Measurements from ENCODE around the gene NCS1. TPM values are rescaled to one million over a fixed set of nuclear protein-coding genes. Genes with fewer than 3 reads are reported as not detected.

Gene NCS1
- polyA plus RNA-seq, 4 donors, result 0.54 to 9.2 (median 3.0) TPM

GRCh38 chr9:130181678-130182380 is 9.6 kb downstream of the NCS1 start:
- WGBS, 3 donors, result 10 to 67% (median 50%) methylated on average over 25 to 33 of the region's 33 CpGs
- Histone ChIP-seq H3K9me3 (ENCODE audit: control insufficient read depth in 2 of 2, insufficient read depth in 1 of 2, low read depth in 1 of 2, low read length in 1 of 2) (no peaks in the 10 kb centered on the region), H3K27ac (ENCODE audit: low read depth in 1 of 3, low read length in 2 of 3) (no peak overlapping the region), H3K4me3 (ENCODE audit: low read depth in 1 of 3, low read length in 3 of 3) (no peak overlapping the region), H3K4me1 (ENCODE audit: control insufficient read depth in 3 of 3, insufficient read depth in 2 of 3, low read depth in 1 of 3, low read length in 2 of 3) (peaks cover 0 to 14% (median 0%) of the 10 kb centered on the region in 3 donors), H3K27me3 (ENCODE audit: control insufficient read depth in 3 of 3, insufficient read depth in 3 of 3, low read length in 3 of 3) (no peaks in the 10 kb centered on the region), H3K36me3 (ENCODE audit: control insufficient read depth in 3 of 3, insufficient read depth in 2 of 3, low read depth in 1 of 3, low read length in 3 of 3) (peaks cover 0 to 16% (median 0%) of the 10 kb centered on the region in 3 donors)
- DNase-seq (peak in 1 of 2 donors; percentile 88), FAIRE-seq (no peak)

DNA sequence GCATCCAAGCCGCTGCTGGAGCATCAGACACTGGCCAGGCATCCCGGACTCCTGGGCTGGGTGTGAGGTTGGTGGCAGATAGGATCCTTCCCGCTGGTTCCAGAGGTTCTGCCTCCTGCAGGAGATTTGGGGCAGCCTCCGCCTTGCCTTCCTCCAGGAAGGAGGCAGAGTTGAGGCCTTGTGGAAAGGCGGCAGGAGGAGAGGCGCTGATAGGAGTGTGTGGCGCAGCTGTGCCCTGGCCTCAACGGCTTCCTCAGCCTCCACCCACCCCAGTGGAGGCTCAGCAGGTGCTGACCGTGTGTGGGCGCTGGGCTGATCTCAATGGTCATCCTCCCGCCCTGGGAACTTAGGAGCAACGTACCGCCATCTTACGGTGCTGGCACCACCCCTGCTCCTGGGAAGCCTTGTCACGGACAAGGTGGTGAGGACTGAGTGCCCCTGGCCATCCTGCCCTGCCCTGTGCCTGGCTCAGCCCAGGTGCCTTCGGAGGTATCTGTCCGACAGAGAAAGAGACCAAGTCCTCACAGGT is 10.2 kb downstream of the NCS1 start:
- Histone ChIP-seq H3K4me3 (ENCODE audit: low read depth in 1 of 3, low read length in 3 of 3) (no peak overlapping the region), H3K27me3 (ENCODE audit: control insufficient read depth in 3 of 3, insufficient read depth in 3 of 3, low read length in 3 of 3) (no peaks in the 10 kb centered on the region), H3K9me3 (ENCODE audit: control insufficient read depth in 2 of 2, insufficient read depth in 1 of 2, low read depth in 1 of 2, low read length in 1 of 2) (no peaks in the 10 kb centered on the region), H3K27ac (ENCODE audit: low read depth in 1 of 3, low read length in 2 of 3) (no peak overlapping the region), H3K36me3 (ENCODE audit: control insufficient read depth in 3 of 3, insufficient read depth in 2 of 3, low read depth in 1 of 3, low read length in 3 of 3) (peaks cover 0 to 16% (median 0%) of the 10 kb centered on the region in 3 donors), H3K4me1 (ENCODE audit: control insufficient read depth in 3 of 3, insufficient read depth in 2 of 3, low read depth in 1 of 3, low read length in 2 of 3) (peaks cover 0 to 19% (median 0%) of the 10 kb centered on the region in 3 donors)
- FAIRE-seq (no peak), DNase-seq (no peak)
- 17 to 67% (median 44%) methylated on average over 16 to 17 of the region's 17 CpGs for WGBS, 3 donors

- DNase-seq (no peak), FAIRE-seq (no peak)
- Histone ChIP-seq H3K4me1 (ENCODE audit: control insufficient read depth in 3 of 3, insufficient read depth in 2 of 3, low read depth in 1 of 3, low read length in 2 of 3) (peaks cover 0 to 27% (median 0%) of the 10 kb centered on the region in 3 donors), H3K27ac (ENCODE audit: low read depth in 1 of 3, low read length in 2 of 3) (peak overlapping the region in 1 of 3 donors; percentile 51), H3K9me3 (ENCODE audit: control insufficient read depth in 2 of 2, insufficient read depth in 1 of 2, low read depth in 1 of 2, low read length in 1 of 2) (no peaks in the 10 kb centered on the region), H3K4me3 (ENCODE audit: low read depth in 1 of 3, low read length in 3 of 3) (no peak overlapping the region), H3K27me3 (ENCODE audit: control insufficient read depth in 3 of 3, insufficient read depth in 3 of 3, low read length in 3 of 3) (no peaks in the 10 kb centered on the region), H3K36me3 (ENCODE audit: control insufficient read depth in 3 of 3, insufficient read depth in 2 of 3, low read depth in 1 of 3, low read length in 3 of 3) (peaks cover 0 to 12% (median 0%) of the 10 kb centered on the region in 3 donors)
- WGBS, 3 donors, result 29 to 39% (median 35%) methylated on average over 7 of the region's 7 CpGs
Observed at GRCh38 chr9:130183133-130183762, 11.0 kb downstream of the NCS1 start.

GRCh38 chr9:130185017-130185416 is 12.8 kb downstream of the NCS1 start:
- peak overlapping the region in 1 of 3 donors; percentile 7 for H3K4me3 ChIP-seq (ENCODE audit: low read depth in 1 of 3, low read length in 3 of 3)
- H3K36me3 ChIP-seq (ENCODE audit: control insufficient read depth in 3 of 3, insufficient read depth in 2 of 3, low read depth in 1 of 3, low read length in 3 of 3), result peaks cover 0 to 12% (median 0%) of the 10 kb centered on the region in 3 donors
- no peaks in the 10 kb centered on the region for H3K27me3 ChIP-seq (ENCODE audit: control insufficient read depth in 3 of 3, insufficient read depth in 3 of 3, low read length in 3 of 3)
- no peak for FAIRE-seq
- no peak for DNase-seq
- H3K9me3 ChIP-seq (ENCODE audit: control insufficient read depth in 2 of 2, insufficient read depth in 1 of 2, low read depth in 1 of 2, low read length in 1 of 2), result no peaks in the 10 kb centered on the region
- WGBS, 3 donors, result 83 to 89% (median 88%) methylated on average over 15 of the region's 15 CpGs
- H3K27ac ChIP-seq (ENCODE audit: low read depth in 1 of 3, low read length in 2 of 3), result peak overlapping the region in 1 of 3 donors; percentile 61
- H3K4me1 ChIP-seq (ENCODE audit: control insufficient read depth in 3 of 3, insufficient read depth in 2 of 3, low read depth in 1 of 3, low read length in 2 of 3), result peaks cover 0 to 28% (median 0%) of the 10 kb centered on the region in 3 donors

- WGBS, 3 donors, result 78 to 93% (median 90%) methylated on average over 17 of the region's 17 CpGs
- Histone ChIP-seq H3K4me3 (ENCODE audit: low read depth in 1 of 3, low read length in 3 of 3) (peak overlapping the region in 1 of 3 donors; percentile 7), H3K4me1 (ENCODE audit: control insufficient read depth in 3 of 3, insufficient read depth in 2 of 3, low read depth in 1 of 3, low read length in 2 of 3) (peaks cover 0 to 28% (median 0%) of the 10 kb centered on the region in 3 donors), H3K9me3 (ENCODE audit: control insufficient read depth in 2 of 2, insufficient read depth in 1 of 2, low read depth in 1 of 2, low read length in 1 of 2) (no peaks in the 10 kb centered on the region), H3K27ac (ENCODE audit: low read depth in 1 of 3, low read length in 2 of 3) (peak overlapping the region in 2 of 3 donors; percentile 8 to 61), H3K36me3 (ENCODE audit: control insufficient read depth in 3 of 3, insufficient read depth in 2 of 3, low read depth in 1 of 3, low read length in 3 of 3) (peaks cover 0 to 11% (median 0%) of the 10 kb centered on the region in 3 donors), H3K27me3 (ENCODE audit: control insufficient read depth in 3 of 3, insufficient read depth in 3 of 3, low read length in 3 of 3) (no peaks in the 10 kb centered on the region)
- no peak for DNase-seq
- FAIRE-seq, result no peak
Observed at GRCh38 chr9:130185490-130186031, 13.4 kb downstream of the NCS1 start.

GRCh38 chr9:130186051-130186450 is 13.8 kb downstream of the NCS1 start:
- WGBS, 3 donors, result 64 to 71% (median 70%) methylated on average over 6 of the region's 6 CpGs
- FAIRE-seq (no peak), DNase-seq (no peak)
- no peaks in the 10 kb centered on the region for H3K9me3 ChIP-seq (ENCODE audit: control insufficient read depth in 2 of 2, insufficient read depth in 1 of 2, low read depth in 1 of 2, low read length in 1 of 2)
- H3K36me3 ChIP-seq (ENCODE audit: control insufficient read depth in 3 of 3, insufficient read depth in 2 of 3, low read depth in 1 of 3, low read length in 3 of 3), result peaks cover 0 to 6% (median 0%) of the 10 kb centered on the region in 3 donors
- H3K4me3 ChIP-seq (ENCODE audit: low read depth in 1 of 3, low read length in 3 of 3), result no peak overlapping the region
- peaks cover 0 to 28% (median 0%) of the 10 kb centered on the region in 3 donors for H3K4me1 ChIP-seq (ENCODE audit: control insufficient read depth in 3 of 3, insufficient read depth in 2 of 3, low read depth in 1 of 3, low read length in 2 of 3)
- peak overlapping the region in 2 of 3 donors; percentile 8 to 61 for H3K27ac ChIP-seq (ENCODE audit: low read depth in 1 of 3, low read length in 2 of 3)
- no peaks in the 10 kb centered on the region for H3K27me3 ChIP-seq (ENCODE audit: control insufficient read depth in 3 of 3, insufficient read depth in 3 of 3, low read length in 3 of 3)

DNA sequence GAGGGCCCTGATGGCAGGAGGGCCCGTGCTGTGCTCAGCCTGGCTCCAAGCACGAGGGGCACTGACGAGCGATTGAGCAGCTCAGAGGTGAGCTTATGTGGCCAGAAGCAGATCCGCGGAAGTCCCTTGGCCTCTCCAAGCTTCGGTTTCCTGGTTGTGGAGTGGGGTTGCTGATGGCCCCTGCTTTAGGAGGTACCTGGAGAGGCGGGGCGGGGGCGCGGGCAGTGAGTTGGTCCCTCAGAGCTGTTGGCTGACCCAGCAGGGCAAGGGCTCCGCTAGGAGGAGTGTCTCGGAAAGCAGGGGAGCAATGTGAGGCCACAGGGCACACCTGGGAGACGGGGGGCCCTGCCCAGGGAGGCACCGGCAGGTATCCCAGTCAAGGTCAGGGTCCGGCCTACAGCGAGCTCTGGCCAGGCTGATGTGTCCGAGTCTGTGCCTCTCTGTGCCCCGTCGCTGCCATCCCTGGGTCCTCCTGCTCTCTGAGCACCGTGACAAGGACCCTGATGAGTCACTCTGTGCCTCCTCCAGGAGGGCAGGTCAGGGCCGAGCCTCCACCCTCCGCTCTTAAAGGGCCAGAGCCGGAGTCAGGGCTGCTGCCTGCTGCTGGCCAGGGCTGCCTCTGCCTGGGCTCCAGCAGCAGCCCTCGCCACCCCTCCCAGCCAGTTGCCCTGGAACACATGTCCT is 14.8 kb downstream of the NCS1 start:
- FAIRE-seq, result no peak
- WGBS, 3 donors, result 14 to 53% (median 39%) methylated on average over 22 to 25 of the region's 25 CpGs

DNA sequence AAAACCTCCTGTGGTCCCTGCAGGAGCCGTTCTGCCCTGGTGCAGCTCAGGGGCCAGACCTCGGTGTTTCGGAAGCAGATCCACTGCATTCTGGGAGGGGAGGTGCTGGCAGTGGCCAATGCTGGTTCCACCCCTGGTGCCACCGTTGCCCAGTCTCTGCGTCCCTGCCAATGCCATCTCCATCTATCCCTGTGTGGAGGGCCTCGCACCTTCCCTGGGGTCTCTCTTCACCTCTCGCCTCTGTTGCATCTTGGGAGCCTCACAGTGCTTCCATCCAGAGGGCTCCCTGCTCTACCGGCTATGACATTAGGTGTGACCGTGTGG is 15.3 kb downstream of the NCS1 start:
- H3K4me1 ChIP-seq (ENCODE audit: control insufficient read depth in 3 of 3, insufficient read depth in 2 of 3, low read depth in 1 of 3, low read length in 2 of 3), result peaks cover 0 to 28% (median 0%) of the 10 kb centered on the region in 3 donors

More for the DNA sequence above, 14.8 kb downstream of the NCS1 start:
- Histone ChIP-seq H3K27me3 (ENCODE audit: control insufficient read depth in 3 of 3, insufficient read depth in 3 of 3, low read length in 3 of 3) (no peaks in the 10 kb centered on the region), H3K9me3 (ENCODE audit: control insufficient read depth in 2 of 2, insufficient read depth in 1 of 2, low read depth in 1 of 2, low read length in 1 of 2) (no peaks in the 10 kb centered on the region), H3K36me3 (ENCODE audit: control insufficient read depth in 3 of 3, insufficient read depth in 2 of 3, low read depth in 1 of 3, low read length in 3 of 3) (peaks cover 0 to 6% (median 0%) of the 10 kb centered on the region in 3 donors), H3K4me3 (ENCODE audit: low read depth in 1 of 3, low read length in 3 of 3) (peak overlapping the region in 2 of 3 donors; percentile 15 to 40), H3K27ac (ENCODE audit: low read depth in 1 of 3, low read length in 2 of 3) (peak overlapping the region in 1 of 3 donors; percentile 69), H3K4me1 (ENCODE audit: control insufficient read depth in 3 of 3, insufficient read depth in 2 of 3, low read depth in 1 of 3, low read length in 2 of 3) (peaks cover 0 to 28% (median 0%) of the 10 kb centered on the region in 3 donors)
- peak; percentile 86 to 87 for DNase-seq

More for the DNA sequence above, 15.3 kb downstream of the NCS1 start:
- DNase-seq (no peak), FAIRE-seq (no peak)
- 34 to 68% (median 53%) methylated on average over 8 to 9 of the region's 9 CpGs for WGBS, 3 donors
- Histone ChIP-seq H3K36me3 (ENCODE audit: control insufficient read depth in 3 of 3, insufficient read depth in 2 of 3, low read depth in 1 of 3, low read length in 3 of 3) (peaks cover 0 to 6% (median 0%) of the 10 kb centered on the region in 3 donors), H3K27ac (ENCODE audit: low read depth in 1 of 3, low read length in 2 of 3) (peak overlapping the region in 1 of 3 donors; percentile 69), H3K4me3 (ENCODE audit: low read depth in 1 of 3, low read length in 3 of 3) (peak overlapping the region in 1 of 3 donors; percentile 40), H3K27me3 (ENCODE audit: control insufficient read depth in 3 of 3, insufficient read depth in 3 of 3, low read length in 3 of 3) (no peaks in the 10 kb centered on the region), H3K9me3 (ENCODE audit: control insufficient read depth in 2 of 2, insufficient read depth in 1 of 2, low read depth in 1 of 2, low read length in 1 of 2) (no peaks in the 10 kb centered on the region)
